Mucosa of stomach (tissue), 1 donor: Measurements from ENCODE around the gene UBXN10.
A peak's percentile ranks its signal among the peaks of the same experiment; 100 is the strongest.
"Not testable (repeated sequence)": the region's sequence is repeated elsewhere in the genome, so short reads cannot be mapped to it uniquely, and the experiment has no call there.

Experiments
- H3K27me3 ChIP-seq: one replicate; pipeline ENCODE4 v1.7.0; 2013; ENCODE audit warnings: mild to moderate bottlenecking, low read length; ENCODE audit not compliant: control insufficient read depth, insufficient read depth
- H3K36me3 ChIP-seq: one replicate; pipeline ENCODE4 v1.7.0; 2013; ENCODE audit warnings: low read length; ENCODE audit not compliant: control insufficient read depth, insufficient read depth
- H3K4me1 ChIP-seq: one replicate; pipeline ENCODE4 v1.7.0; 2013; ENCODE audit warnings: mild to moderate bottlenecking, low read length; ENCODE audit not compliant: control insufficient read depth, insufficient read depth
- H3K4me3 ChIP-seq: one replicate; pipeline ENCODE4 v1.7.0; 2013; ENCODE audit warnings: low read length
- H3K9ac ChIP-seq: one replicate; pipeline ENCODE4 v1.7.0; 2013; ENCODE audit warnings: mild to moderate bottlenecking, low read length, moderate library complexity
- H3K9me3 ChIP-seq: one replicate; pipeline ENCODE4 v1.7.0; 2013; ENCODE audit warnings: mild to moderate bottlenecking, low read length, moderate library complexity; ENCODE audit not compliant: control insufficient read depth
- donor health status: Pancreatic carcinoma.

UBXN10 gene

GRCh38 chr1:20199840-20200239, 13.9 kb downstream of the UBXN10 start:
- Histone ChIP-seq H3K9me3 (no peaks in the 10 kb centered on the region), H3K27me3 (no peaks in the 10 kb centered on the region), H3K9ac (no peak overlapping the region), H3K36me3 (no peaks in the 10 kb centered on the region), H3K4me1 (peaks cover 13% of the 10 kb centered on the region), H3K4me3 (no peak overlapping the region)

- no peaks in the 10 kb centered on the region for H3K9me3 ChIP-seq
- H3K36me3 ChIP-seq: no peaks in the 10 kb centered on the region
- no peak overlapping the region for H3K4me3 ChIP-seq
- no peak overlapping the region for H3K9ac ChIP-seq
- peaks cover 10% of the 10 kb centered on the region for H3K4me1 ChIP-seq
- H3K27me3 ChIP-seq: no peaks in the 10 kb centered on the region
These were observed 15.1 kb downstream of the UBXN10 start for GRCh38 chr1:20200966-20201365.

GRCh38 chr1:20202166-20202565, 16.3 kb downstream of the UBXN10 start:
- Histone ChIP-seq H3K9ac (no peak overlapping the region), H3K4me3 (no peak overlapping the region), H3K9me3 (no peaks in the 10 kb centered on the region), H3K4me1 (peaks cover 10% of the 10 kb centered on the region), H3K27me3 (no peaks in the 10 kb centered on the region), H3K36me3 (no peaks in the 10 kb centered on the region)

- Histone ChIP-seq H3K9me3 (no peaks in the 10 kb centered on the region), H3K27me3 (peaks cover 12% of the 10 kb centered on the region), H3K36me3 (no peaks in the 10 kb centered on the region), H3K4me3 (no peak overlapping the region), H3K4me1 (no peaks in the 10 kb centered on the region), H3K9ac (no peak overlapping the region)
These were observed 21.6 kb downstream of the UBXN10 start for GRCh38 chr1:20207546-20207945.

- peaks cover 4% of the 10 kb centered on the region for H3K4me1 ChIP-seq
- no peak overlapping the region for H3K4me3 ChIP-seq
- no peak overlapping the region for H3K9ac ChIP-seq
- peaks cover 17% of the 10 kb centered on the region for H3K27me3 ChIP-seq
- H3K9me3 ChIP-seq: no peaks in the 10 kb centered on the region
- no peaks in the 10 kb centered on the region for H3K36me3 ChIP-seq
These were observed 23.6 kb downstream of the UBXN10 start for GRCh38 chr1:20209471-20209870.

- peaks cover 4% of the 10 kb centered on the region for H3K4me1 ChIP-seq
- H3K9me3 ChIP-seq: no peaks in the 10 kb centered on the region
- H3K27me3 ChIP-seq: peaks cover 17% of the 10 kb centered on the region
- H3K4me3 ChIP-seq: no peak overlapping the region
- no peak overlapping the region for H3K9ac ChIP-seq
- H3K36me3 ChIP-seq: no peaks in the 10 kb centered on the region
These were observed 25.0 kb downstream of the UBXN10 start for GRCh38 chr1:20210736-20211460.

GRCh38 chr1:20211511-20211931, 25.6 kb downstream of the UBXN10 start:
- Histone ChIP-seq H3K9ac (no peak overlapping the region), H3K4me3 (no peak overlapping the region), H3K9me3 (no peaks in the 10 kb centered on the region), H3K4me1 (peaks cover 4% of the 10 kb centered on the region), H3K36me3 (no peaks in the 10 kb centered on the region), H3K27me3 (peaks cover 19% of the 10 kb centered on the region)

- peaks cover 4% of the 10 kb centered on the region for H3K4me1 ChIP-seq
- H3K9ac ChIP-seq: no peak overlapping the region
- no peak overlapping the region for H3K4me3 ChIP-seq
- no peaks in the 10 kb centered on the region for H3K9me3 ChIP-seq
- no peaks in the 10 kb centered on the region for H3K36me3 ChIP-seq
- H3K27me3 ChIP-seq: peaks cover 20% of the 10 kb centered on the region
These were observed 26.3 kb downstream of the UBXN10 start for GRCh38 chr1:20212085-20212684.

GRCh38 chr1:20212685-20213331, 26.9 kb downstream of the UBXN10 start:
- peak overlapping the region; percentile 6 for H3K9ac ChIP-seq
- no peak overlapping the region for H3K4me3 ChIP-seq
- H3K27me3 ChIP-seq: peaks cover 20% of the 10 kb centered on the region
- H3K36me3 ChIP-seq: no peaks in the 10 kb centered on the region
- peaks cover 4% of the 10 kb centered on the region for H3K4me1 ChIP-seq
- no peaks in the 10 kb centered on the region for H3K9me3 ChIP-seq

- Histone ChIP-seq H3K27me3 (peaks cover 13% of the 10 kb centered on the region), H3K36me3 (no peaks in the 10 kb centered on the region), H3K4me1 (peaks cover 4% of the 10 kb centered on the region), H3K9me3 (no peaks in the 10 kb centered on the region), H3K9ac (no peak overlapping the region), H3K4me3 (no peak overlapping the region)
These were observed 29.8 kb downstream of the UBXN10 start for GRCh38 chr1:20215716-20216115.

- H3K4me1 ChIP-seq: peaks cover 4% of the 10 kb centered on the region
- no peak overlapping the region for H3K4me3 ChIP-seq
- H3K36me3 ChIP-seq: no peaks in the 10 kb centered on the region
- no peak overlapping the region for H3K9ac ChIP-seq
- H3K9me3 ChIP-seq: no peaks in the 10 kb centered on the region
- H3K27me3 ChIP-seq: peaks cover 9% of the 10 kb centered on the region
These were observed 30.7 kb downstream of the UBXN10 start for GRCh38 chr1:20216574-20216973.

- H3K4me3 ChIP-seq, H3K9me3 ChIP-seq, H3K4me1 ChIP-seq, H3K9ac ChIP-seq, H3K36me3 ChIP-seq: not testable (repeated sequence)
- peaks cover 10% of the 10 kb centered on the region for H3K27me3 ChIP-seq
These were observed 33.2 kb downstream of the UBXN10 start for GRCh38 chr1:20219053-20219452.
